Peyer's patch (tissue), 4 donors: ENCODE measurements around the gene GPR52.

Experiments used
- CTCF ChIP-seq, 6 experiments: fragments of 450-650 bp in 4 of 6; fragments of 200-600 bp in 2 of 6; sonication (generic) in 1 of 6; IDR thresholded peaks; one replicate each; pipeline ENCODE4 v1.5.1; 2017 to 2019; ENCODE audit warnings: antibody characterized with exemption in 6 of 6, mild to moderate bottlenecking in 3 of 6, moderate library complexity in 1 of 6
- POLR2A ChIP-seq, 2 donors: fragments of 450-650 bp; IDR thresholded peaks; one replicate each; pipeline ENCODE4 v1.5.1; 2017; ENCODE audit warnings: antibody characterized with exemption in 2 of 2, mild to moderate bottlenecking in 2 of 2, moderate library complexity in 2 of 2

- TF ChIP-seq CTCF (IDR thresholded peaks at IDR 0.05) (no peak), POLR2A (IDR thresholded peaks at IDR 0.05) (no peak)
Measured at GRCh38 chr1:174480324-174480723, 32.6 kb downstream of the GPR52 start.
